HG03457 (cell line): ENCODE measurements around the gene SECISBP2L.
A peak's percentile ranks its signal among the peaks of the same experiment; 100 is the strongest.

Experiments used
- ATAC-seq: cut with Tn5 transposase; IDR thresholded peaks from one replicate; pipeline ENCODE4 v1.9.1; 2021; ENCODE audit warnings: moderate number of reproducible peaks; ENCODE audit not compliant: unreplicated experiment

The SECISBP2L gene

DNA sequence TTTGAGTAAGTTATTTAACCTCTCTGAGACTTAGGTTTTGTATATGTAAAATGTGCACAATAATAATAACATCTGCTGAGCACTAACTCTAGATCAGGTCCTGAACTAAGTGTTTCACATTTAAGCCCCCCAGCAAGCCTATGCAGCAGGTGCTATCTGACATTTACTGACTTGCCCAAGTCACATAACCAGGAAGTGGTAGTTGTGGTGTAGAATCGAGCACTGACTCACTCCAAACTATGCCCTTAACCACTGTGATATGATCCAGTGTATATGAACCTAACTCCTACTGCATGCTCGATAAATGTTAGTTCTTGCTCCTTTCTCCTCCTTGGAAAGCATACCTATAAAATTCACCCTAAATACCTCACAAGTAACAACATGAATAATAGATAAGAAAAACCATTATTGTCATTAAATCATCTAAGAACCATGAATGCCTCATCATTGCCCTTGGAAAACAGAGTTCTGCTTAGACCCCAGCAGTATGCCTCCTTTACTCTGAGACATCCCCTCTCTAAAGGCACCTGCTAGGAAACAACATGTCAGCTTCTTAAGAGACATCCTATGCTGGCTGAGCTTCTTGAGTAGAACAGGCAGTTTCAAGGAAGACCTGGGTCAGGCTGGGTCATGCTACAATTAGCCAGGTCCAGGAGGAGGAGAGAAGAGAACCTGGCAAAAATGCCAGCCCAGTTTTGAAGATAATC lies 79.5 kb downstream of the SECISBP2L start:
- ATAC-seq = peak; percentile 64

DNA sequence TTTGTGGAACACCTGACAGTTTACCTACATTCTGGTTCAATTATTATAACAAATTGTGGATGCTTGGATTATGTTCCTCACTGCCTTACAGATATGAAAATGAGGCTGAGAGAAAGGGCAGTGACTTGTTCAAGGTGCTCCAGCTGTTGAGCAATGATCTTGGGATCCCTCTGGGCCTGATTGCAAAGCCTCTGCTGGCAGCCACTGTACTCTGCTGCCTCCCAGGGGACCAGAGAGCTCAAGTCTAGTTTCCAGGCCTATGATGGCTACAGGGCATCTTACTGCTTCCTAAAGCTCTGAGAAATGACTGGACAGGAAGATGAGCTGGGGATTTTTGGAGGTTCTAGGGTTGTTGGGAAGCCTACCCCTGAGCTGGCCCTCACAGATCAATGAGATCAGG lies 80.3 kb downstream of the SECISBP2L start:
- peak; percentile 48 for ATAC-seq

DNA sequence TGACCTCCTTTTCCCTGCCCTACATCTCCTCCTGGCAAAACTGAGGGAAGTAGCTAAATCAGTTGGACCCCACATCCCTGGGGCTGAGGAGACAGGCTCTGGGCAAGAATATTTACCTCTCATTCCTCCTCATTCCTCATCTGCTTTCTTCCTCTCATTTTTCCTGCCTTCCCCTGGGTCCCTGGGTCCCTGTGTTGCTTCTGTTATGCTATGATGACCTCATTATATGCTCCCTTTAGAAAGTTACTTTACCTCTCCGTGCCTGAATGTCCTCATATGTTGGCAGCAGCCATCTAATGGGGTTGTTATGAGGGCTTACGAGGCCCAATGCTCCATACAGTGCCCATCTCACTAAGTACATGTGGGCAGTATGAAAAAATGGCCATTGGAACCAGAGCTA lies 81.3 kb downstream of the SECISBP2L start:
- no peak for ATAC-seq

DNA sequence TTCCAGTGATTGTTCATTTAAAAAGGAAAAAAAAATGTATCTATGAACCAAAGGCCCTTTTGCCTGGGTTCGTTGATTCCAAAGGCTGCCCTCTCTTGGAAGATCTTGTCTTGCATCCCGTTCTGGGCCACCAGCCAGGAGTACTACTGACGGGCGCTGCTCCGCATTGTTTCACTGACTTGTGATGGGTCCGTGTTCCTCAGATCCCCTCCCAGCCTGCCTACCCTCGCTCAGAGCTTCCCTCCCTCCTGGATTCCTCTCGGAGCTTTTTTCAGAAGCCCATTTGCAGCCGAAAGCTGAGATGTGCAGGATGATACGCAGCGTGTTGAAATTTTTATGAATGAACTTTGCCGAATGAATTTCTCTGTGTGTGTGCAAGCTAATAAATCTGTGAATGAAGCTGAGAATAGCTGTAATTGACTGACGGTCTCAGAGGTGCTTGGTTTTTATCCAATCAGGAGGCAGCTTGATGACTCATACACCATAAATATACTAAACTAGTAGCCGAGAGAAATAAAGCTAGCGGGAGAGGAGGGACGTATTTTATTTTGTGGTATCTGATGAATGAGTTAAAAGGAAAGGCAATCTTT lies 82.6 kb downstream of the SECISBP2L start, which contains the start of gene SHC4:
Gene SHC4, minus strand, starts transcription at position 396 of the 590 bp plus-strand sequence. CDS start 904 bp downstream, outside the sequence.
- no peak for ATAC-seq

DNA sequence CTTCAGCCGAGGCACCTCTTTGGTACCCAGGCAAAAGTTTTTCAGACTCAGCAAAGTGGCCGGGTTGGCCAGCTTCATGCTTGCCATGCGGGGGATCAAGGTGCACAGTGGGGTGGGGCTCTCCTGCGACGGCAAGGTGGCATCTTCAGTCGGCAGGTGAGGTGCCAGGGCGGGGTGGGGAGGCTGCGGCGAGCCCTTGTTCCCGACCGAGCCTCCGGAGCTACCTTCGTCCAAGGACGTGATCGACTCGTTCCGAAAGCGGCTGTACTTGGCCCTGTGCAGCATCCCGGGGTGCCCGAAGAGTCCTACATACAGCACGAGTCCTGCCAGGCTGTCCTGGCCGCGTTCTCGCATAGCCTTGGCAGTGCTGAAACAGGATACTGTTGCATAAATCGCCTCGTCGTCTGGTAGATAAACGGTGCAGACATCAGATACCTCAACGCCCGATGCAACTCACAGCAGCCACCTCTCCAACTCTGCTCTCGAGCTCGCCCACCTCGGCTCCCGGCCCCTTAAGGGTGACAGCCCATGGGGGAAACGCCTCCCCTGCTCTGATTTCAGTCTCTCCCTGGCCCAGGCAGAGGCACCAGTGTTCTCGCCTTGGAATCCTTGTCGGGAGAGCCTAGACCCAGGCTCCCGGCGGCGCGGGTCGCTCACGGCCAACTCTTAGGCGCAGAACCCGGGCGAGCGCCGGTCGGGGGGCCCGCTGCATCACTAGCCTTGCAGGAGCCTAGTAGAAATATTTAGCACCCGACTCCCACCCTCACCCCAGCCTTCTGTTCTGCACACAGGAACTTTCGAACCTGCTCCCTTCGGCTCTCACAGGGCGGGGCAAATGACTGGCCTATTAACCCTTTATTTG lies 83.4 kb downstream of the SECISBP2L start:
- no peak for ATAC-seq

DNA sequence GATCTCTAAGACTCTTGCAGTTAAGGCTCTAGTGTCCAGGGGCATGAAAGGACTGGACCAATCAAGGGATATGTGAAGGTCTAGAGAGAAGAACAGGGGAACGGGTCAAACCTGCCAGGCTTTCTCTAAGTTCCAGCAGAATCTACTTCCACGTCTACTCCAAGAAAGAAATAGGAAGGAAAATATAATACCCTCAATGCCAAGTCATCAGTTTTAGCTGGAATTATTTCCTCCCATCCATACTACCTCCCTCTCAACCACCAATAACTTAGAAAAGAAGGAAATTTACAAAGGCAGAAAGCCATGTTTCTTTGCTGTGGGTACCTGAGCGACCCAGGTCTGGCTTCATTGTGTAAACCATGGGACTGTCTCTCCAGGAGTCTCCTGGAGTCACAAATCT lies 90.3 kb downstream of the SECISBP2L start:
- ATAC-seq = no peak

DNA sequence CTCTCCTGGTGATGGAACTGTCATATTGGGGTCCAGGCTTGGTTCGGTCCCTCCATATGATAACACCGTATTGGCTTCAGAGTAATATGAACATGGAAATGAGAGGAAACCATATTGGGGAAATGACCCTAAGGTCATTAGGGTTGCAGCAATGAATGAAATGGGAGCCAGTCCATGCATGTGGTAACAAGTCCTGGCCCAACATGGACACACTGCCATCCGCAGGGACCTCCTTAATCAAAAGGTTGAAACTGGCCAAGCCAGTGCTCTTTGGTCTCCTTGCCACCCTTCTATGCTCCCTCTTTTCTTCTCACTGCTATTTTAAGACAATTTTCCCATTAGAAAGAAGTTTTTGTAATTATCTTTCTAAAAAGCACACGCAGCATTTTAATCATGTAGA lies 90.9 kb downstream of the SECISBP2L start:
- ATAC-seq = no peak

DNA sequence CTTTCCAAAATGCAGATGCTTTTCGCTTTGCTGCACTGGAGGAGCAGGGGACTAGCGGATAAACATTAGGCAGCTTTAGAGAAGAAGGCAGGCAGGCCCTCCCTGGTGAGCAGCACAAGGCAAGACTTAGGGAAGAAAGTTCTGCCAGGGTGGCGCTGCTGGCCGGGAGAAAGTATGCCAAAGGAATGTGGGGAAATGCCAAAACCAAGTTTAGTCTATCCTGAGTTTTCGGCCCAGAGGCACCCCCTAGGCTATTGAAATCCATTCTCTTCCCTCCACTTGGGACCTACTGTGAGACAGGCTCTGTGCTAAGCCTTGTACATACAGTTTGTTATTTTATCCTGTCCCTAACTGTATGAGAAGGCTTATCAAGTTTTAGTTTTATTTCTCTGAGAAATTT lies 91.7 kb downstream of the SECISBP2L start:
- no peak for ATAC-seq

DNA sequence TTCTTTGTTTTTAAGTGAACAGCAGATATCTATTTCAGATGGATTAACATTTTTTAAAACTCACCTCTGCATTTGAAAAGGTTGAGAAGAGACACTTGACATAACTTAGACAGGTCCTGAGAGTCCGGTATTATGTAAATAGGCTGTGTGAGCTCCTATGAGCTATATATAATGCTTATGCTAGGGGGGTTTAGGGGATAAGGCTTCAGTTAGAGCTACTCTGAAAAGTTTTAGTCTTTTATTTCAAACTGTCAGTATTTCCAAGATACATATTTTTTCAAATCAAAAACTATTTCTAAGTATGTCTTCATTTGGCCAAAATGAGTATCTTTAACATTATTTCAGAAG lies 99.4 kb downstream of the SECISBP2L start:
- ATAC-seq = no peak

DNA sequence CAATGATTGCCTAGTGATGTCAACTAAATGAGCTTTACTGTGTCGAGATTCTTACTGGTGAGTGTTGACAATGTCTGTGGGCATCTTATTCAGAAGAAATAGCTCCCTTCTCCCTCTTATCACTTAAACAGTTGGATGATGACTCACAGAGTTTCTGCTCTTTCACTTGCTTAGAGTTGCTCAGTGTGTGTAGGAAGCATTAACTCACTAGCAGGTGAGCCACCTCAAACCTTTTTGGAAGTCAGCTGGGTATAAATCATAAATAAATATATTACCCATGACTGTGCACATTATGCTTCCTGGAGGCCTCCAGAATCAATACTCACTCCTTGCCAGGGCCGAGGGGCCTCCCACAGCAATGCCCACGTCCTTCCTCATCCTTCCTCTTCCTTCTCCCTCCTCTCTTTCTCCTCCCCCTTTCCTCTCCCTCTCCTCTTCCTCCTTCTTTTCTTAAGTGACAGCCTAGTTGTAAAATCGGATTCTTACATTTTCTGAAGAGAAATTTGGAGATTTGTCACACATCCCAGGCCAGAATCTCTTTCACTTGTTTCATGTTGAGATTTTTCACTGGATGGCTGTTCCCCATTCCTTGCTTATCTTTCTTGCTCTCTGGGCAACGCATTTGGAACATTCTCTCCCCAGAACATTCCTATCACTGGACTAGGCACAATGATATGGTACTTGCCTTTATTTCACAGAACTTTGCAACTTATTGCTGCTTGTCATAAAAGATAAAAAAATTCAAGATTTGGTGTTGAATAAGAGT lies 100.0 kb downstream of the SECISBP2L start:
- no peak for ATAC-seq

DNA sequence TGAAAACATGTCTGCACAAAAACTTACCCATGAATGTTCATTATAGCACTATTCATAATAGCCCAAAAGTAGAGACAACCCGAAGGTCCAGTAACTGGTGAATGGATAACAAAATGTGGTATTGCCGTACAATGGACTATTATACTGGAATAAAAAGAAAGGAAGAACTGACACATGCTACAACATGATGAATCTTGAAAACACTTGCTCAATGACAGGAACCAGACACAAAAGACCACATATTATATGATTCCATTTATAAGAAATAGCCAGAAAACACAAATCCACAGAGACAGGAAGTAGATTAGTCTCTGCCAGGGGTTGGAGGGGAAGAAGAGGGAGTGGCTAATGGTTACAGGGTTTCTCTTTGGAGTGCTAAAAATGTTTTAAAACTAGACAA lies 100.9 kb downstream of the SECISBP2L start:
- ATAC-seq = no peak

DNA sequence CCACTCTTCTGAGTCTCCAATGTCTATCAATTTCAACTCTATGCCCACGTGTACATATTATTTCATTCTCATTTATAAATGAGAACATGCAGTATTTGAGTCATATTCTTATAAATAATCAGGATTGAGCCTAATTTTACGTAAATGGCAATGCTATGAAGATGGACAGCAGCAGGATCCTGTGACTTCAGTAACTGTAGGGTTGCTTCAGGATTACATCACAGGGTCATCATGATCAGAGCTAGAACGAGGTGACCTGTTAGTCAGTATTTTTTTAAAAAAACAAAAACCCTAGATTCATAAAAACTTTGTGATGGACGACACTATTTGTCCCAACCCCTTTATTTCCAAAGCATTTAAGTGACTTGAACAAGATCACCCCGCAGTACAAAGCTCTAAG lies 104.3 kb downstream of the SECISBP2L start:
- no peak for ATAC-seq

DNA sequence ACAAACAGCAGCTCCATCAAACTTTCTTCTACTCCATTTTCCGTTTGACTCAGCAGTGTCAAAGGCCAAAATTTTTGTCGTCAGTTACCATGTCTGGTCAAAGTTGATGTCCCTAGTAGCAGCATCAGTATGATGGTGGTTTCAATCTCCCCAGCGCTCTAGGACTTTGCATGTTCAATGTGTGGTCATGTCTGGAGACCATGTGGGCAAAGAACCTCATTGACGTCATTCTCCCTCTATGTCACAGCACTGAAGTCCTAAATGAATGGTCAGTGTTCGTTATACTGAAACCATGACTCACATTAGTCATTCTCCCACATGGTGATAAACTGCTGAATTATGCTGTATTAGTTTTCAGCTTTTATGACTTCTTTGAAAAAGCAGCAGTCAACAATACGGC lies 105.7 kb downstream of the SECISBP2L start:
- ATAC-seq = peak; percentile 87

DNA sequence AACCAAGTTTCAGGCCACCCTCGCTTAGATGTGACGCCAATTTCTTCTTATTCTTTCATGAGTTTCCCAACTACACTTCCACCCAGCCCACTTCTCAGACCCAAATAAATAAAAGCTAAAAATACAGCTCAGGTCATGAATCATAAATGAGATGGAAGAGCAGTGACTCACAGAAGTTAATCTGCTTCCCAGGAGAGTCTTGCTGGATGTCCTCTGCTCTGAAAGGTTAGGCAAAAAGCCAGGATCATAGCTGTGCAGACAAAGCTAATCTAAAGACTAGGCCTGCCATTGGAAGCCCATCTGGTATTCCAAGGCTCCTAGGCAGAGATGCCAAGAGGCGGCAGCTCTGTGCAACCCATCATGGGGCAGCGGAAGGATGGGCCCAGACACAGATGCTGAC lies 106.6 kb downstream of the SECISBP2L start:
- ATAC-seq = no peak
